GM21576 (cell line): ENCODE data around the gene CACNA2D4.

Experiments
- ATAC-seq: cut with Tn5 transposase; IDR thresholded peaks from one replicate; pipeline ENCODE4 v1.9.1; 2021; ENCODE audit warnings: mild to moderate bottlenecking, moderate library complexity; ENCODE audit not compliant: unreplicated experiment

Gene CACNA2D4

GRCh38 chr12:1935242-1935641, 16.8 kb upstream of the CACNA2D4 start:
- no peak for ATAC-seq

GRCh38 chr12:1934831-1935230, 16.4 kb upstream of the CACNA2D4 start:
- ATAC-seq, result no peak

- ATAC-seq, result no peak
These were observed 15.6 kb upstream of the CACNA2D4 start for GRCh38 chr12:1934068-1934467.

- peak; percentile 56 for ATAC-seq
These were observed 15.0 kb upstream of the CACNA2D4 start for GRCh38 chr12:1933342-1934051.

- no peak for ATAC-seq
These were observed 13.9 kb upstream of the CACNA2D4 start for GRCh38 chr12:1932264-1932777.

- no peak for ATAC-seq
These were observed 13.2 kb upstream of the CACNA2D4 start for GRCh38 chr12:1931642-1932041.

GRCh38 chr12:1930803-1931597, 12.5 kb upstream of the CACNA2D4 start:
- ATAC-seq, result no peak

- no peak for ATAC-seq
These were observed 11.7 kb upstream of the CACNA2D4 start for GRCh38 chr12:1929985-1930802.

GRCh38 chr12:1929241-1929984, 11.0 kb upstream of the CACNA2D4 start:
- no peak for ATAC-seq

GRCh38 chr12:1928439-1929121, 10.1 kb upstream of the CACNA2D4 start:
- ATAC-seq, result no peak

- ATAC-seq, result no peak
These were observed 9.4 kb upstream of the CACNA2D4 start for GRCh38 chr12:1927751-1928351.

GRCh38 chr12:1927051-1927680, 8.7 kb upstream of the CACNA2D4 start:
- no peak for ATAC-seq

- ATAC-seq, result no peak
These were observed 7.8 kb upstream of the CACNA2D4 start for GRCh38 chr12:1926251-1926657.

GRCh38 chr12:1925684-1926006, 7.2 kb upstream of the CACNA2D4 start:
- no peak for ATAC-seq

- no peak for ATAC-seq
These were observed 6.7 kb upstream of the CACNA2D4 start for GRCh38 chr12:1924996-1925683.

- ATAC-seq, result no peak
These were observed 4.5 kb upstream of the CACNA2D4 start for GRCh38 chr12:1922985-1923384.

- ATAC-seq, result no peak
These were observed 3.7 kb upstream of the CACNA2D4 start for GRCh38 chr12:1922075-1922709.

- no peak for ATAC-seq
These were observed 2.5 kb upstream of the CACNA2D4 start for GRCh38 chr12:1920971-1921370.
